Stimulated activated CD4-positive, alpha-beta T cell treated with anti-CD3 and anti-CD28 coated beads, Interleukin-1b, Interleukin-23, amount 100 ng/mL, for 4 hours (primary cell): ENCODE data around the gene ZSWIM5.
"Not testable (repeated sequence)": the region's sequence is repeated elsewhere in the genome, so short reads cannot be mapped to it uniquely, and the experiment has no call there.

ENCODE experiments used
- DNase-seq, 2 donors: peaks; one replicate each; pipeline ENCODE4 v3.0.0-alpha.2; 2020; ENCODE audit warnings: low read depth in 2 of 2

The ZSWIM5 gene

GRCh38 chr1:45205910-45206721 lies at the start of gene ZSWIM5:
Gene ZSWIM5 (minus strand): TSS chr1:45206605. CDS start chr1:45206350, 255 bp downstream.
- peak; percentile 19 to 59 for DNase-seq

GRCh38 chr1:45254490-45254889 lies 48.1 kb upstream of the ZSWIM5 start:
- no peak for DNase-seq

- DNase-seq = no peak
Measured at GRCh38 chr1:45250544-45250943, 44.1 kb upstream of the ZSWIM5 start.

GRCh38 chr1:45248004-45248403 lies 41.6 kb upstream of the ZSWIM5 start:
- DNase-seq = not testable (repeated sequence)

- no peak for DNase-seq
Measured at GRCh38 chr1:45246760-45247159, 40.4 kb upstream of the ZSWIM5 start.

- not testable (repeated sequence) for DNase-seq
Measured at GRCh38 chr1:45246359-45246758, 40.0 kb upstream of the ZSWIM5 start.

GRCh38 chr1:45244660-45245059 lies 38.3 kb upstream of the ZSWIM5 start:
- DNase-seq = no peak

GRCh38 chr1:45243476-45244343 lies 37.3 kb upstream of the ZSWIM5 start:
- no peak for DNase-seq

GRCh38 chr1:45238846-45239245 lies 32.4 kb upstream of the ZSWIM5 start:
- no peak for DNase-seq

- no peak for DNase-seq
Measured at GRCh38 chr1:45236136-45236535, 29.7 kb upstream of the ZSWIM5 start.

- DNase-seq = no peak
Measured at GRCh38 chr1:45230537-45230936, 24.1 kb upstream of the ZSWIM5 start.

- no peak for DNase-seq
Measured at GRCh38 chr1:45225598-45225997, 19.2 kb upstream of the ZSWIM5 start.

- not testable (repeated sequence) for DNase-seq
Measured at GRCh38 chr1:45223710-45224109, 17.3 kb upstream of the ZSWIM5 start.

GRCh38 chr1:45221716-45222115 lies 15.3 kb upstream of the ZSWIM5 start:
- no peak for DNase-seq

- no peak for DNase-seq
Measured at GRCh38 chr1:45216861-45217260, 10.5 kb upstream of the ZSWIM5 start.

- no peak for DNase-seq
Measured at GRCh38 chr1:45216200-45216541, 9.8 kb upstream of the ZSWIM5 start.

GRCh38 chr1:45215485-45216199 lies 9.2 kb upstream of the ZSWIM5 start:
- no peak for DNase-seq

GRCh38 chr1:45213892-45214291 lies 7.5 kb upstream of the ZSWIM5 start:
- no peak for DNase-seq

- DNase-seq = no peak
Measured at GRCh38 chr1:45211076-45211475, 4.7 kb upstream of the ZSWIM5 start.

- no peak for DNase-seq
Measured at GRCh38 chr1:45206808-45207623, 611 bp upstream of the ZSWIM5 start.
